ENCODE results near the gene POGK. TPM values are rescaled to one million over a fixed set of nuclear protein-coding genes. Genes with fewer than 3 reads are reported as not detected.
"Not testable (repeated sequence)": the region's sequence is repeated elsewhere in the genome, so short reads cannot be mapped to it uniquely, and the experiment has no call there.

POGK gene
- total and polyA plus RNA-seq, 4 donors, result 19.0 to 56.2 (median 27.2) TPM

DNA sequence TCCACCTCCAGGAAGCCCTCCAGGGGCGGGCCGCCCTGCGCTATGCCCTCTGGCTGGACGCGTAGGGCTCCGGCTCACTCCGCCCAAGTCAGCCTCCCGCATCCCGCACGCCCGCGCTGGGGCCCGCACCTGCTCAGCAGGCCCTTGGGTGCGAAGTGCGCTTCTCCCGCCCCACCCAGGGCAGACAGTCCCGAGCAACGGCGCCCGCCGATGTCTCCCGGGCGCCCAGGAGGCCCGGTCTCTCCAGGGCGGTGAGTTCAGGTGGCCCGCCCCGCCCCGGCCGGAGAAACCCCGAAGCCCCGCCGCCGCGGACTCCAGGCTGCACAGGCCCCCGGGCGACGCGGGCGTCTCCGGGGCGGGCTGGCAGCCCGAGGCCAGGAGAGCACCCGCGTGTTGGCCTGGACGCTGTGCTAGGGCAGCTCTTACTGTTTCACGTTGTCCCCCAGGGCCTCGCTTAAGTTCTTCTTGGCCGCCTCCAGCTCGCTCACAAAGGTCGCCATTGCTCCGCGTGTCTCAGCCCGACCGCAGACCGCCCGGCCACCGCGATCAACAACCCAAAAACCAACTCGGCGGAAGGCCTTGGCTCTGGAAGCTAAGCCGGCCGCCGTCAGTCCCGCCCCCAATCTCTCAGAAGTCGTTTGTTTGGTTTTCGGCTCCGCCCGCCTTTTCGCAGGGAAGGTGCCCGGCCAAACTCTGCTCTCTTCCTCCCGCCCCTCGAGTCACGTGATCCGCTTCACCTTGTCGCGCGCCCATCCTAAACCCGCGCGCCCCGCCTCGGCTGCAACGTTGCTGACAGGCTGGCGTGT is 36.7 kb downstream of the POGK start, which contains the start of gene TADA1:
Gene TADA1, minus strand, starts transcription at position 531 of the 806 bp plus-strand sequence. Its CDS starts 31 bp downstream, at position 500.
- TF ChIP-seq, protein P1, sequence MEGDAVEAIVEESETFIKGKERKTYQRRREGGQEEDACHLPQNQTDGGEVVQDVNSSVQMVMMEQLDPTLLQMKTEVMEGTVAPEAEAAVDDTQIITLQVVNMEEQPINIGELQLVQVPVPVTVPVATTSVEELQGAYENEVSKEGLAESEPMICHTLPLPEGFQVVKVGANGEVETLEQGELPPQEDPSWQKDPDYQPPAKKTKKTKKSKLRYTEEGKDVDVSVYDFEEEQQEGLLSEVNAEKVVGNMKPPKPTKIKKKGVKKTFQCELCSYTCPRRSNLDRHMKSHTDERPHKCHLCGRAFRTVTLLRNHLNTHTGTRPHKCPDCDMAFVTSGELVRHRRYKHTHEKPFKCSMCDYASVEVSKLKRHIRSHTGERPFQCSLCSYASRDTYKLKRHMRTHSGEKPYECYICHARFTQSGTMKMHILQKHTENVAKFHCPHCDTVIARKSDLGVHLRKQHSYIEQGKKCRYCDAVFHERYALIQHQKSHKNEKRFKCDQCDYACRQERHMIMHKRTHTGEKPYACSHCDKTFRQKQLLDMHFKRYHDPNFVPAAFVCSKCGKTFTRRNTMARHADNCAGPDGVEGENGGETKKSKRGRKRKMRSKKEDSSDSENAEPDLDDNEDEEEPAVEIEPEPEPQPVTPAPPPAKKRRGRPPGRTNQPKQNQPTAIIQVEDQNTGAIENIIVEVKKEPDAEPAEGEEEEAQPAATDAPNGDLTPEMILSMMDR (IDR thresholded peaks at IDR 0.05; ENCODE audit: control extremely low read depth, extremely low read depth), result peak; percentile 24
- Histone ChIP-seq H3K27ac (ENCODE audit: low read depth in 1 of 2, low read length in 1 of 2) (peak within 1 kb of the TSS; percentile 97 to 98), H3K4me3 (peak within 1 kb of the TSS; percentile 86), H3K36me3 (ENCODE audit: control insufficient read depth in 4 of 4, insufficient read depth in 4 of 4, low read length in 4 of 4) (no peaks in the 10 kb centered on the region), H3K27me3 (ENCODE audit: control insufficient read depth in 3 of 3, insufficient read depth in 3 of 3, low read length in 2 of 3) (no peaks in the 10 kb centered on the region), H3K9me3 (ENCODE audit: control insufficient read depth in 4 of 4, insufficient read depth in 3 of 4, low read length in 3 of 4) (no peaks in the 10 kb centered on the region), H3K9ac (ENCODE audit: insufficient read depth in 1 of 2, low read length in 2 of 2) (peak within 1 kb of the TSS; percentile 50 to 74), H3K4me1 (ENCODE audit: control insufficient read depth in 5 of 5, insufficient read depth in 5 of 5, low read length in 5 of 5) (peaks cover 0 to 14% (median 4%) of the 10 kb centered on the region in 5 donors)
- 0% methylated on average over 79 to 84 of the region's 84 CpGs for WGBS, 2 donors
- ATAC-seq (ENCODE audit: insufficient read depth, low FRiP score), result peak; percentile 97
- DNase-seq, result peak; percentile 98 to 99 (median 98)

DNA sequence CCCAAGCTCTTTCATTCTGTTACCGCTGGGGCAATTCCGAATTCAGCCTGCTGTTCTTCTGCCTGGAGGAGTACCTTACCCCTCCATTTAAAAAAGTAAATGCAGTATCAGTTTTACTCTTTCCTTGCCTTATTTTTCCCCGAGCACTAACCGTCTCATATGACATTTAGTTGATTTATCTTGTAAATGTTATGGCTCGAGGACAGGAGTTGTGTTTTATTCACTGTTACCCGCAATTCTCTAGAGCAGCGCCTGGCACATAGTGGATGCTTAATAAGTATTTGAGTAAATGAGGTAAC is 37.2 kb downstream of the POGK start:
- WGBS, 2 donors, result 0% methylated on average over 7 of the region's 7 CpGs
- peak overlapping the region in 1 of 2 donors; percentile 74 for H3K9ac ChIP-seq (ENCODE audit: insufficient read depth in 1 of 2, low read length in 2 of 2)
- peaks cover 0 to 14% (median 4%) of the 10 kb centered on the region in 5 donors for H3K4me1 ChIP-seq (ENCODE audit: control insufficient read depth in 5 of 5, insufficient read depth in 5 of 5, low read length in 5 of 5)
- peak overlapping the region in 1 of 2 donors; percentile 11 for H3K27ac ChIP-seq (ENCODE audit: low read depth in 1 of 2, low read length in 1 of 2)
- no peak overlapping the region for H3K4me3 ChIP-seq
- TF ChIP-seq, protein P1 (IDR thresholded peaks at IDR 0.05; ENCODE audit: control extremely low read depth, extremely low read depth), result no peak
- H3K36me3 ChIP-seq (ENCODE audit: control insufficient read depth in 4 of 4, insufficient read depth in 4 of 4, low read length in 4 of 4), result no peaks in the 10 kb centered on the region
- ATAC-seq (ENCODE audit: insufficient read depth, low FRiP score) (no peak), DNase-seq (no peak)
- H3K27me3 ChIP-seq (ENCODE audit: control insufficient read depth in 3 of 3, insufficient read depth in 3 of 3, low read length in 2 of 3), result peaks cover 0 to 2% (median 1%) of the 10 kb centered on the region in 3 donors
- no peaks in the 10 kb centered on the region for H3K9me3 ChIP-seq (ENCODE audit: control insufficient read depth in 4 of 4, insufficient read depth in 3 of 4, low read length in 3 of 4)

DNA sequence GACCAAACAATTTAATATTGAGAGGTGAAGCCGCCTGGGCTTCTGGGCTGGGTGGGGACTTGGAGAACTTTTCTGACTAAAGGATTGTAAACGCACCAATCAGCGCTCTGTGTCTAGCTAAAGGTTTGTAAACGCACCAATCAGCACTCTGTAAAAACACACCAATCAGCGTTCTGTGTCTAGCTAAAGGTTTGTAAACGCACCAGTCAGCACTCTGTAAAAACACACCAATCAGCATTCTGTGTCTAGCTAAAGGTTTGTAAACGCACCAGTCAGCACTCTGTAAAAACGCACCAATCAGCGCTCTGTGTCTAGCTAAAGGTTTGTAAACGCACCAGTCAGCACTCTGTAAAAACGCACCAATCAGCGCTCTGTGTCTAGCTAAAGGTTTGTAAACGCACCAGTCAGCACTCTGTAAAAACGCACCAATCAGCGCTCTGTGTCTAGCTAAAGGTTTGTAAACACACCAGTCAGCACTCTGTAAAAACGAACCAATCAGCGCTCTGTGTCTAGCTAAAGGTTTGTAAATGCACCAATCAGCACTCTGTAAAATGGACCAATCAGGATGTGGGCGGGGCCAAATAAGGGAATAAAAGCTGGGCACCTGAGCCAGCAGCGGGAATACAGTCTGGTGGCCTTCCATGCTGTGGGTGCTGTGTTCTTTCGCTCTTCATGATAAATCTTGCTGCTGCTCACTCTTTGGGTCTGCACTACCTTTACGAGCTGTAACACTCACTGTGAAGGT is 39.1 kb downstream of the POGK start:
- not testable (repeated sequence) for DNase-seq; H3K9ac ChIP-seq (ENCODE audit: insufficient read depth in 1 of 2, low read length in 2 of 2); H3K27ac ChIP-seq (ENCODE audit: low read depth in 1 of 2, low read length in 1 of 2); H3K4me3 ChIP-seq; H3K9me3 ChIP-seq (ENCODE audit: control insufficient read depth in 4 of 4, insufficient read depth in 3 of 4, low read length in 3 of 4); H3K36me3 ChIP-seq (ENCODE audit: control insufficient read depth in 4 of 4, insufficient read depth in 4 of 4, low read length in 4 of 4); ATAC-seq (ENCODE audit: insufficient read depth, low FRiP score)
- H3K4me1 ChIP-seq (ENCODE audit: control insufficient read depth in 5 of 5, insufficient read depth in 5 of 5, low read length in 5 of 5), result peaks cover 0 to 14% (median 0%) of the 10 kb centered on the region in 5 donors
- WGBS, 2 donors, result 97 to 98% methylated on average over 15 to 19 of the region's 21 CpGs
- H3K27me3 ChIP-seq (ENCODE audit: control insufficient read depth in 3 of 3, insufficient read depth in 3 of 3, low read length in 2 of 3), result peaks cover 0 to 11% (median 4%) of the 10 kb centered on the region in 3 donors

DNA sequence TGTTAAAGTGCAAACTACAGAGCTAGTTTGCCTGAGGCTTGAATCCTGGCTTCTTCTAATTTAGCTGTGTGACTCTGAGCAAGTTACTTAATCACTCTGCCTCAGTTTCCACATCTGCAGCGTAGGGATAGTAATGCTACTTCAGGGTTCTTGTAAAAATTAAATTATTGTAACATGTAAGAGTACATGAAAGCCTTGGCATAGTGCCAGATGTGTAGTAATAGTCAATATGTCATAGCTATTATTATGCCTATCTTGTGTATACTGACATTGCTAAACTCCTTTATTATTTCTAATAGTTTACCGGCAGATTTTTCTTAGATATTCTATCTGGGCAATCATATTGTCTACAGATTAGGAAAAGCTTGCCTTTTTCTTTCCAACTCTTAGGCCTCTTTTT is 43.6 kb downstream of the POGK start:
- no peak overlapping the region for H3K9ac ChIP-seq (ENCODE audit: insufficient read depth in 1 of 2, low read length in 2 of 2)
- H3K4me3 ChIP-seq, result no peak overlapping the region
- no peaks in the 10 kb centered on the region for H3K36me3 ChIP-seq (ENCODE audit: control insufficient read depth in 4 of 4, insufficient read depth in 4 of 4, low read length in 4 of 4)
- no peak overlapping the region for H3K27ac ChIP-seq (ENCODE audit: low read depth in 1 of 2, low read length in 1 of 2)
- DNase-seq, result no peak
- ATAC-seq (ENCODE audit: insufficient read depth, low FRiP score), result no peak
- peaks cover 0 to 7% (median 3%) of the 10 kb centered on the region in 5 donors for H3K4me1 ChIP-seq (ENCODE audit: control insufficient read depth in 5 of 5, insufficient read depth in 5 of 5, low read length in 5 of 5)
- WGBS, 2 donors, result 44 to 57% methylated on average over 2 of the region's 2 CpGs
- no peaks in the 10 kb centered on the region for H3K9me3 ChIP-seq (ENCODE audit: control insufficient read depth in 4 of 4, insufficient read depth in 3 of 4, low read length in 3 of 4)
- H3K27me3 ChIP-seq (ENCODE audit: control insufficient read depth in 3 of 3, insufficient read depth in 3 of 3, low read length in 2 of 3), result peaks cover 6 to 30% (median 24%) of the 10 kb centered on the region in 3 donors
- TF ChIP-seq, protein P1 (IDR thresholded peaks at IDR 0.05; ENCODE audit: control extremely low read depth, extremely low read depth), result no peak

Data from lung (tissue), 12 donors.